Measurements from ENCODE around the gene GRIK3. TPM values are rescaled to one million over a fixed set of nuclear protein-coding genes. Genes with fewer than 3 reads are reported as not detected.

The GRIK3 gene
- total and polyA plus RNA-seq, 2 experiments from 2014 or later: 0.31 to 2.9 TPM

- H3K4me3 Mint-ChIP-seq: no peak overlapping the region
Measured at GRCh38 chr1:36937371-36937770, 96.9 kb downstream of the GRIK3 start.

GRCh38 chr1:36934061-36934460, 100.3 kb downstream of the GRIK3 start:
- no peaks in the 10 kb centered on the region for H3K27me3 ChIP-seq (ENCODE audit: insufficient read depth)
- Mint-ChIP-seq H3K36me3 (ENCODE audit: low read depth) (no peaks in the 10 kb centered on the region), H3K9me3 (no peaks in the 10 kb centered on the region)
- TF ChIP-seq EZH2 (IDR thresholded peaks at IDR 0.05; ENCODE audit: low read depth, unreplicated experiment): no peak
- no peak for TF ChIP-seq ZNF114 (CRISPR knock-in tag; IDR thresholded peaks at IDR 0.05)

More at GRCh38 chr1:36937371-36937770, 96.9 kb downstream of the GRIK3 start:
- no peaks in the 10 kb centered on the region for H3F3A ChIP-seq (replicated peaks; ENCODE audit: low read depth)
- TF ChIP-seq ETS1 (IDR thresholded peaks at IDR 0.05): no peak
- TF ChIP-seq REST (IDR thresholded peaks at IDR 0.05; ENCODE audit: unreplicated experiment): no peak
- TF ChIP-seq STAT1 (IDR thresholded peaks at IDR 0.05; ENCODE audit: unreplicated experiment): no peak
- no peak for TF ChIP-seq ZNF331 (CRISPR knock-in tag; IDR thresholded peaks at IDR 0.05; ENCODE audit: low read depth)
- TF ChIP-seq EZH2phosphoT487 (IDR thresholded peaks at IDR 0.05; ENCODE audit: unreplicated experiment): no peak
- TF ChIP-seq EZH2 (IDR thresholded peaks at IDR 0.05; ENCODE audit: low read depth, unreplicated experiment): no peak
- no peaks in the 10 kb centered on the region for H3K27me3 ChIP-seq (ENCODE audit: insufficient read depth)
- H3K9me3 Mint-ChIP-seq: no peaks in the 10 kb centered on the region
- H2AFZ ChIP-seq: no peak overlapping the region
- H4K20me1 ChIP-seq (replicated peaks; ENCODE audit: insufficient read depth): no peaks in the 10 kb centered on the region
- peaks cover 7% of the 10 kb centered on the region for H3K27me3 Mint-ChIP-seq (ENCODE audit: insufficient read depth, low read depth, poor library complexity)
- H3K4me1 Mint-ChIP-seq: peaks cover 4% of the 10 kb centered on the region; the same call in 2 of the 3 replicates
- no peaks in the 10 kb centered on the region for H3K79me2 ChIP-seq (replicated peaks; ENCODE audit: insufficient read depth)
- H3K36me3 ChIP-seq (ENCODE audit: insufficient read depth): no peaks in the 10 kb centered on the region
- no peak overlapping the region for H3K4me3 ChIP-seq
- H3K27ac ChIP-seq (ENCODE audit: low read depth): no peak overlapping the region
- peaks cover 7% of the 10 kb centered on the region; the same call in 1 of the 2 replicates for H3K4me1 ChIP-seq (ENCODE audit: insufficient read depth)
- no peaks in the 10 kb centered on the region for H3K36me3 Mint-ChIP-seq (ENCODE audit: low read depth)
- ATAC-seq (no peak), DNase-seq (ENCODE audit: low spot score) (no peak)
- no peak overlapping the region for H3K27ac Mint-ChIP-seq
- H3K4me2 ChIP-seq: no peak overlapping the region
- 0 out of 2 replicates have a peak, but pooled peaks cover 2% of the 10 kb centered on the region for H3K9me2 ChIP-seq (ENCODE audit: insufficient read depth)

More at GRCh38 chr1:36934061-36934460, 100.3 kb downstream of the GRIK3 start:
- no peaks in the 10 kb centered on the region for H3K79me2 ChIP-seq (replicated peaks; ENCODE audit: insufficient read depth)
- no peak overlapping the region for H3K4me2 ChIP-seq
- no peaks in the 10 kb centered on the region for H3F3A ChIP-seq (replicated peaks; ENCODE audit: low read depth)
- no peaks in the 10 kb centered on the region for H3K36me3 ChIP-seq (ENCODE audit: insufficient read depth)
- H4K20me1 ChIP-seq (replicated peaks; ENCODE audit: insufficient read depth): no peaks in the 10 kb centered on the region
- ATAC-seq: no peak
- DNase-seq (ENCODE audit: low spot score): no peak
- peaks cover 7% of the 10 kb centered on the region; the same call in 1 of the 2 replicates for H3K4me1 ChIP-seq (ENCODE audit: insufficient read depth)
- peaks cover 4% of the 10 kb centered on the region; the same call in 2 of the 3 replicates for H3K4me1 Mint-ChIP-seq
- no peak overlapping the region for H3K4me3 ChIP-seq
- H3K4me3 Mint-ChIP-seq: no peak overlapping the region
- no peak overlapping the region for H3K27ac Mint-ChIP-seq
- 0 out of 2 replicates have a peak, but pooled peaks cover 2% of the 10 kb centered on the region for H3K9me2 ChIP-seq (ENCODE audit: insufficient read depth)
- H3K27me3 Mint-ChIP-seq (ENCODE audit: insufficient read depth, low read depth, poor library complexity): peaks cover 4% of the 10 kb centered on the region
- H2AFZ ChIP-seq: no peak overlapping the region
- H3K27ac ChIP-seq (ENCODE audit: low read depth): no peak overlapping the region
